IPS DF 6.9 (cell line): Measurements from ENCODE around the gene IRF2BPL.

Experiments
- DNase-seq: peaks from one replicate; pipeline ENCODE4 v3.0.0-alpha.2; 2013; ENCODE audit warnings: low read depth, low spot score
- H3K27ac ChIP-seq: one replicate; pipeline ENCODE4 v1.5.1; 2013; ENCODE audit warnings: low read length, control low read depth
- H3K27me3 ChIP-seq: 2 replicates; pipeline ENCODE4 v1.6.1; 2013; ENCODE audit warnings: mild to moderate bottlenecking, low read length; ENCODE audit not compliant: control insufficient read depth, insufficient read depth
- H3K36me3 ChIP-seq: 2 replicates; pipeline ENCODE4 v1.6.1; 2013; ENCODE audit warnings: low read length; ENCODE audit not compliant: control insufficient read depth, insufficient read depth
- H3K4me1 ChIP-seq: 2 replicates; pipeline ENCODE4 v1.6.1; 2013; ENCODE audit warnings: low read length; ENCODE audit not compliant: control insufficient read depth, insufficient read depth
- H3K4me3 ChIP-seq: 2 replicates; pipeline ENCODE4 v1.5.1; 2013; ENCODE audit warnings: mild to moderate bottlenecking, low read length
- H3K9me3 ChIP-seq: 2 replicates; pipeline ENCODE4 v1.6.1; 2013; ENCODE audit warnings: low read length, inconsistent platforms; ENCODE audit not compliant: control insufficient read depth, insufficient read depth
- WGBS: extraction: QIAGEN DNeasy Blood & Tissue Kit; methylation state at CpG from one replicate; pipeline ENCODE4 v1.1.7; 2013; ENCODE audit warnings: mixed read lengths, missing lambda C conversion rate; ENCODE audit not compliant: insufficient read length, insufficient coverage; 5-methylcytosine and 5-hydroxymethylcytosine counted together

The IRF2BPL gene

GRCh38 chr14:76985540-76986230, 42.8 kb downstream of the IRF2BPL start:
- no peaks in the 10 kb centered on the region for H3K9me3 ChIP-seq
- WGBS = no CpG with 5 or more reads among the region's 4 CpGs
- H3K27ac ChIP-seq = no peak overlapping the region
- peaks cover 8% of the 10 kb centered on the region for H3K4me1 ChIP-seq
- DNase-seq = no peak
- no peaks in the 10 kb centered on the region for H3K27me3 ChIP-seq
- H3K36me3 ChIP-seq = no peaks in the 10 kb centered on the region
- H3K4me3 ChIP-seq = no peak overlapping the region

DNA sequence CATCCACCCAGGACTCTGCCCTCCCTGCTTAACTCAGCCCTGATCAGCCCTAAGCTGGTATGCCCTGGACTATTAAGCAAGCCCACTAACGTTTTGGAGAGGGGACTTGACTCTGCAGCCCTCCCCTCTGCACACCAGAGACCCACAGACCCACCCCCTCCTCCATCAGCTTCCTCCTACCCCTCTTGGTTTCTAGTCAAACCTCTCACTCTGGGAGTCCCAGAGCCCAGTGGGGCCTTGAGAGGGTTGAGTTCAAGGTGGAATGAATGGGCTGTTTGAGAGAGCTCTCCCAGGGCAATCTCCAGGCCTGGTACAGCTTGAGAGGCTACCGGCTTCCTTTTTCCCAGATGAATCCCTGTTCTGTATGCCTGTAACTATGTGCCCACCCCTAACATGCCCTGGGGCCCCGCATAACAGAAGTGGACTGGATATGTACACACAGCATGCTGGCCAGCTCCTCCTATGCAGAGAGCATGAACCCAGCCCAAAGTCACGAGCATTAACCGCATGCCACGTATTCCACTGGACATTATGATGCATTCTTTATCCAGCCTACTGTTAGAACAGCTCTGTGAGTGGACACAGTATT, 43.6 kb downstream of the IRF2BPL start:
- WGBS = no CpG with 5 or more reads among the region's 6 CpGs
- H3K27ac ChIP-seq = no peak overlapping the region
- H3K4me1 ChIP-seq = peaks cover 8% of the 10 kb centered on the region
- no peak overlapping the region for H3K4me3 ChIP-seq
- no peaks in the 10 kb centered on the region for H3K9me3 ChIP-seq
- DNase-seq = no peak
- H3K27me3 ChIP-seq = no peaks in the 10 kb centered on the region
- H3K36me3 ChIP-seq = no peaks in the 10 kb centered on the region

DNA sequence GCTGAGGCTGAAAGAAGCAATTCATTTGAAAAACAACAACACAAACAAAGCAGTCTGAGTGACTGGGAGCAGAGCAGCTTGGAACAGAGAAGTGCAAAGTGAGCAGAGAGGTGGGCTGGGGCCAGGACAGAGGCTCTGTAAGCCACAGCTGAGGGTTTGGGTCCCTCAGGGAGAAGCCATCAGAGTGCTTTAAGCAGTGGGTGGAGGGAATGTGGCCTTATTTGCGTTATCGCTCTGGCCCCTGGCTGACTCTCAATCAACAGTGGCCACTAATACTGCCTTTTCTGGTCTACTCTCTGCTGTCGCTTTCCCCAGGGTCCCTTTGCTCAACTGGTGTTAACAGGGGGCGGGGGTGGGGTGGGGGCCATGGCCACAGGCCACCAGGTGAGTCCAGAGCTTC, 44.2 kb downstream of the IRF2BPL start:
- no peak overlapping the region for H3K27ac ChIP-seq
- H3K4me1 ChIP-seq = peaks cover 8% of the 10 kb centered on the region
- H3K4me3 ChIP-seq = no peak overlapping the region
- no peaks in the 10 kb centered on the region for H3K9me3 ChIP-seq
- no peak for DNase-seq
- WGBS = no CpG with 5 or more reads among the region's 4 CpGs
- no peaks in the 10 kb centered on the region for H3K36me3 ChIP-seq
- no peaks in the 10 kb centered on the region for H3K27me3 ChIP-seq

- no peak overlapping the region for H3K4me3 ChIP-seq
- no peak for DNase-seq
- H3K9me3 ChIP-seq = no peaks in the 10 kb centered on the region
- no peaks in the 10 kb centered on the region for H3K36me3 ChIP-seq
- no peak overlapping the region for H3K27ac ChIP-seq
- no CpG with 5 or more reads among the region's 1 CpG for WGBS
- no peaks in the 10 kb centered on the region for H3K27me3 ChIP-seq
- H3K4me1 ChIP-seq = peaks cover 8% of the 10 kb centered on the region
Observed at GRCh38 chr14:76981670-76982069, 46.8 kb downstream of the IRF2BPL start.

GRCh38 chr14:76977793-76978720, 50.5 kb downstream of the IRF2BPL start:
- Histone ChIP-seq H3K4me1 (no peaks in the 10 kb centered on the region; the same call in 1 of the 2 replicates), H3K27ac (no peak overlapping the region), H3K27me3 (no peaks in the 10 kb centered on the region), H3K36me3 (no peaks in the 10 kb centered on the region), H3K9me3 (no peaks in the 10 kb centered on the region), H3K4me3 (no peak overlapping the region)
- WGBS = no CpG with 5 or more reads among the region's 15 CpGs
- no peak for DNase-seq

DNA sequence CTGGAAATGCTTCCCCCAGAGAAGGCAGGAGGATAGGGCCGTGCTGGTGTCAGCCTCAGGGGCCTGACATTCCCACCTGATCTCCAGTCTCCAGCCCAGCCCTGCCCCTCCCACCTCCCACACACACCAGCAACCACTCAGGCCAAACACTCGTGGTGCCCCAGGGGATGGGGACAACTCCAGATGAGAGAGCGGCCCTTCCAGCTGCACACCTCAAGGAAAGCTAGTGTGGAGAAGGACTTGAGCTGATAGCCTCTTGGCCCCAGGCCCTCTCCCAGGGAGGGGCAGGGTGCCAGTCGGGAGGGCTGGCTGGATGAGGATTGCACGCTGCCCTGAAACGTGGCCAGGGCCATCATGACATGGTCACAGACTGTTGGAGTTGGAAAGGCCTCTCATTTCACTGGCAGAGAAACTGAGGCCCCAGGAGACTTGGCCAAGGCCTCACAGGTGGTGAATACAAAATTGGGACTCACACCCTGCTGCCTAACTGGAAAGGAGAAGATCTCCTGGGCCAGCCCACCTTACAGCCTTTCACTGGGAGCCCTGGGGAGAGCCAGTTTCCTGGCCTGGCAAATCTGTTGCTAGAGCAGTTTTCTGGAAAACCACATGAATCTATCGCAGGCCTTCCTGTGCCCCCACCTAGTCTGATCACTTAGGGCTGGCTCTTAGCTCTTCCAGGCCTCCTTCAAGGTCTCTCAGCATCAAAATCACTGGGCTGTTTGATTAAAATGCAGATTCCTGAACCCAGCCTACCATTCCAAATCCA, 52.1 kb downstream of the IRF2BPL start:
- no CpG with 5 or more reads among the region's 7 CpGs for WGBS
- H3K27me3 ChIP-seq = no peaks in the 10 kb centered on the region
- no peaks in the 10 kb centered on the region for H3K36me3 ChIP-seq
- no peak overlapping the region for H3K4me3 ChIP-seq
- no peaks in the 10 kb centered on the region for H3K9me3 ChIP-seq
- H3K27ac ChIP-seq = no peak overlapping the region
- H3K4me1 ChIP-seq = no peaks in the 10 kb centered on the region; the same call in 1 of the 2 replicates
- no peak for DNase-seq

GRCh38 chr14:76975812-76976211, 52.7 kb downstream of the IRF2BPL start:
- Histone ChIP-seq H3K27ac (no peak overlapping the region), H3K9me3 (no peaks in the 10 kb centered on the region), H3K4me3 (no peak overlapping the region), H3K27me3 (no peaks in the 10 kb centered on the region), H3K36me3 (no peaks in the 10 kb centered on the region), H3K4me1 (no peaks in the 10 kb centered on the region; the same call in 1 of the 2 replicates)
- DNase-seq = no peak
- no CpG with 5 or more reads among the region's 4 CpGs for WGBS

DNA sequence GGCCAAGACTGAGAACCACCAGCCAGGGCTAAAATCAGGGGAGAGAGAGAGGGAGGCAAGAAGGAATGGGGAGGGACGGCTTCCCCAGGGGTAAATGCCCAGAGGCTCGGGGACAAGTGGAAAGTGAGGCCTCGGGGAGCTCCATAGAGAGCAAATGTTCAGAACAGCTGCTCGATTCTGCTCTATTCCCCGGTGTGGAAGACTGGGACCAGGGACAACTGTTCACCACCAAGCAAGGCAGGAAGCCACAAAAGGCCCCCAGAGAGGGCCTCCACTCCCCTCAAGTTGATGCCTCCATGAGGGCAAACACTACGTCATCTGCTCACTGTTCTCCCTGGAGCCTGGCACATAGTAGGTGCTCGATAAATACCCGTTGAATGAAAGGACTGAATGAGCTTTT, 53.5 kb downstream of the IRF2BPL start:
- Histone ChIP-seq H3K27ac (no peak overlapping the region), H3K4me1 (no peaks in the 10 kb centered on the region; the same call in 1 of the 2 replicates)

More for the DNA sequence above, 53.5 kb downstream of the IRF2BPL start:
- no peaks in the 10 kb centered on the region for H3K9me3 ChIP-seq
- no CpG with 5 or more reads among the region's 8 CpGs for WGBS
- H3K27me3 ChIP-seq = no peaks in the 10 kb centered on the region
- no peaks in the 10 kb centered on the region for H3K36me3 ChIP-seq
- DNase-seq = no peak
- no peak overlapping the region for H3K4me3 ChIP-seq
